ENCODE data around the gene EPHB2.

EPHB2 gene

DNA sequence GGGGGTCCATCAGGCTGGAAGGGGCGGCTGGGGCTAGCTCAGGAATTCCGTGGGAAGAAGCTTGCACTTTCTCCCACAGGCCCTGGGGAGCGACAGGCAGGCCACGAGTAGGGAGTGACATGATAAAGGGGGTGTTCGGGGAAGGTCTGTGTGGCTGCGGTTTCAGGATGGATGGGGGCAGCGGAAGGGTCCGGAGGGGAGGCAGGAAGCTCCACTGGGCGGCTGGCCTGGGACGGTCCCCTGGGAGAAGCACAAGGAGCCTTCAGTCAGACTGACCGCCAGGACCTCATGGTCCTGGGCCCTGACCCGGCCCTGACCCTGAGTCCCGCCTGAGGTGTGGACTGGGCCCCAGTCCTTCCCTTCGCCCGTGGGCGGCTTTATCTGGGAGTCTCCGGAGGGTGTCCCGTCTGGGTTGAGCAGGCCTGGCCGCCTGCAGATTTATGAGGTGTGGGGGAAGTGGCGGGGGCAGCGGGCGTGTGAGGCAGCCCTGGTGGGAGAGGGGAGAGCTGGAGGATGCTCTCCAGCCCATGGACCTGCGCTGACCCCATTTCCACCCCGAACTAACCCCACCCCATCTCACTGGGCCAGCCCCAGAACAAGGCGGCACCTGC, 45.6 kb downstream of the EPHB2 start:
- Mint-ChIP-seq H3K4me3 (no peak overlapping the region), H3K27ac (no peak overlapping the region), H3K9me3 (no peaks in the 10 kb centered on the region), H3K4me1 (no peaks in the 10 kb centered on the region), H3K27me3 (peaks cover 3% of the 10 kb centered on the region), H3K36me3 (no peaks in the 10 kb centered on the region)
- CTCF ChIA-PET: no interaction called here
- no peak for DNase-seq

GRCh38 chr1:22760455-22760854, 49.8 kb downstream of the EPHB2 start:
- no peak overlapping the region for H3K4me3 Mint-ChIP-seq
- no peak for DNase-seq
- H3K27ac Mint-ChIP-seq: no peak overlapping the region
- H3K27me3 Mint-ChIP-seq: no peaks in the 10 kb centered on the region
- H3K36me3 Mint-ChIP-seq: no peaks in the 10 kb centered on the region
- CTCF ChIA-PET: interaction anchor here (0.6 kb wide), 1 partner anchor 46 kb away, joined by 3 read pairs; no protein-coding TSS in a partner anchor
- H3K9me3 Mint-ChIP-seq: no peaks in the 10 kb centered on the region
- no peaks in the 10 kb centered on the region for H3K4me1 Mint-ChIP-seq

DNA sequence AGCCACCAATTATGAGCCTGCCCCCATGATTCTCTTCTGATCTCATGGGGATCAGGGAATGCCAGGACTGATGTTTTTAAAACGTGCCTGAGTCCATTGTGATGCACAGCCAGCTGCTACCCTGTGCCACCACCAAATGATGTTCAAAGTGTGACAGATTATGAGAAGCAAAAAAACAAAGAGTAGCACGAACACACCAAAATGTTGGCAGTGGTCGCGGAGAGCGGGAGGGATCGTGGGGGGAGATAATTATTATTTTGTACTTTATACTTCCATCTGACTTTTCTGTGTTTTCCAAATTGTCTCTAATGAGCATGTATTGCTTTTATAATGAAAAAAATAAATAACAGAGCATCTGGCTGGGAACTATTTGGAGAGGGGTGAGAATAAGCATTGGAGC, 50.5 kb downstream of the EPHB2 start:
- H3K9me3 Mint-ChIP-seq: no peaks in the 10 kb centered on the region
- DNase-seq: no peak
- H3K4me1 Mint-ChIP-seq: no peaks in the 10 kb centered on the region
- no peaks in the 10 kb centered on the region for H3K36me3 Mint-ChIP-seq
- H3K27me3 Mint-ChIP-seq: no peaks in the 10 kb centered on the region
- no peak overlapping the region for H3K4me3 Mint-ChIP-seq
- CTCF ChIA-PET: no interaction called here
- no peak overlapping the region for H3K27ac Mint-ChIP-seq

- Mint-ChIP-seq H3K27ac (no peak overlapping the region), H3K4me3 (no peak overlapping the region), H3K36me3 (no peaks in the 10 kb centered on the region), H3K4me1 (no peaks in the 10 kb centered on the region), H3K27me3 (no peaks in the 10 kb centered on the region), H3K9me3 (no peaks in the 10 kb centered on the region)
- no peak for DNase-seq
- CTCF ChIA-PET: interaction anchor here (1.2 kb wide), 1 partner anchor 12 kb away, joined by 3 read pairs; no protein-coding TSS in a partner anchor
Observed at GRCh38 chr1:22761821-22762220, 51.2 kb downstream of the EPHB2 start.

DNA sequence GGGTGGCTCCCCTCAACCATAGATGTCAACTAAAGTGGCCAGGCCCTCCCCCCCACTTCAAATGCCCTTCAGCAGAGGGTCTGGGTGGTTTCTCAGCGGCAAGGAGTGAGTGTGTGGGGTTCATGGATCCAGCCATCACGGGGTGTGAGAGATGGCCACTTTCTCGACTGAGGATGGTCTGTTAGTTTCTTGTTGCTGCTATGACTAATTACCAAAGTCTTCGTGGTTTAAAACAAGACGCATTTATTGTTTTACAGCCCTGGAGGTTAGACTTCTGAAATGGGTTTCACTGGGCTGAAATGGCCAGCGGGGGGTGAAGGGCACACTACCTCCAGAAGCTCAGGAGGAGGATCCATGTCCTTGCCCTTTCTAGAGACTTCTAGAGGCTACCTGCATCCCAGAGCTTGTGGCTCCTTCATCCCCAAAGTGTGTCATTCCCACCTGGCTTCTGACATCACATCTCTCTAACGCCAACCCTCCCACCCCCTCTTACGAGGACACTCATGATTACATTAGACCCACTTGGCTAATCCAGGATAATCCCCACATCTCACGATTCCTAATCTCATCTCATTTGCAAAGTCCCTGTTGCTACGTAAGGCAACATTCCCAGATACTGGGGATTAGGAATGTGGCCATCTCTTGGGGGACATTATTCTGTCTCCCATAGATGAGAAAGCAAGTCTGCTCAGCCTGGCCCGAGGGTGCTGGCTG, 53.0 kb downstream of the EPHB2 start:
- H3K27ac Mint-ChIP-seq: no peak overlapping the region
- H3K27me3 Mint-ChIP-seq: peaks cover 3% of the 10 kb centered on the region
- H3K4me3 Mint-ChIP-seq: no peak overlapping the region
- H3K9me3 Mint-ChIP-seq: no peaks in the 10 kb centered on the region
- H3K36me3 Mint-ChIP-seq: no peaks in the 10 kb centered on the region
- no peaks in the 10 kb centered on the region for H3K4me1 Mint-ChIP-seq
- CTCF ChIA-PET: no interaction called here
- DNase-seq: no peak

- H3K36me3 Mint-ChIP-seq: no peaks in the 10 kb centered on the region
- no peak overlapping the region for H3K4me3 Mint-ChIP-seq
- CTCF ChIA-PET: no interaction called here
- no peaks in the 10 kb centered on the region for H3K9me3 Mint-ChIP-seq
- no peak for DNase-seq
- no peaks in the 10 kb centered on the region for H3K4me1 Mint-ChIP-seq
- peaks cover 13% of the 10 kb centered on the region for H3K27me3 Mint-ChIP-seq
- H3K27ac Mint-ChIP-seq: no peak overlapping the region
Observed at GRCh38 chr1:22767852-22768251, 57.2 kb downstream of the EPHB2 start.

DNA sequence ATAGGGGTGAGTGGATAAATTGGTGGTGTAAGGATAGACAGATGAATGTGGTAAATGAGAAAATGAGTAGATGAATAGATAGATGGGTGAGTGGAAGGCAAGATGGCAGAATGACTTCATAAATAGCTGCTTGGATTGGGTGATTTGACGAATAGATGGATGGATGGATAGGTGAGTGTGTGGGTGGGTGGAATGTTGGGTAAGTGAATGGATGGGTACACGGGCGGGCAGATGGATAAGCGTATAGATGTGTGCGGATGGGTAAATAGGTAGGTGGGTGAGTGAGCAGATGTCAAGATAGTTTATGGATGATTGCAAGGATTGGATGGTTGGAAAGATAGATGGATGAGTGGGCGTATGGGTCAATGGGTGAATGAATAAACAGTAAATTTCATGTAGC, 59.3 kb downstream of the EPHB2 start:
- no peak for DNase-seq
- CTCF ChIA-PET: no interaction called here
- Mint-ChIP-seq H3K27ac (no peak overlapping the region), H3K36me3 (no peaks in the 10 kb centered on the region), H3K9me3 (no peaks in the 10 kb centered on the region), H3K27me3 (peaks cover 18% of the 10 kb centered on the region), H3K4me3 (no peak overlapping the region), H3K4me1 (no peaks in the 10 kb centered on the region)

GRCh38 chr1:22772014-22772413, 61.4 kb downstream of the EPHB2 start:
- Mint-ChIP-seq H3K27me3 (peaks cover 29% of the 10 kb centered on the region), H3K27ac (no peak overlapping the region), H3K9me3 (no peaks in the 10 kb centered on the region), H3K4me1 (no peaks in the 10 kb centered on the region), H3K4me3 (no peak overlapping the region), H3K36me3 (no peaks in the 10 kb centered on the region)
- DNase-seq: no peak
- CTCF ChIA-PET: no interaction called here

DNA sequence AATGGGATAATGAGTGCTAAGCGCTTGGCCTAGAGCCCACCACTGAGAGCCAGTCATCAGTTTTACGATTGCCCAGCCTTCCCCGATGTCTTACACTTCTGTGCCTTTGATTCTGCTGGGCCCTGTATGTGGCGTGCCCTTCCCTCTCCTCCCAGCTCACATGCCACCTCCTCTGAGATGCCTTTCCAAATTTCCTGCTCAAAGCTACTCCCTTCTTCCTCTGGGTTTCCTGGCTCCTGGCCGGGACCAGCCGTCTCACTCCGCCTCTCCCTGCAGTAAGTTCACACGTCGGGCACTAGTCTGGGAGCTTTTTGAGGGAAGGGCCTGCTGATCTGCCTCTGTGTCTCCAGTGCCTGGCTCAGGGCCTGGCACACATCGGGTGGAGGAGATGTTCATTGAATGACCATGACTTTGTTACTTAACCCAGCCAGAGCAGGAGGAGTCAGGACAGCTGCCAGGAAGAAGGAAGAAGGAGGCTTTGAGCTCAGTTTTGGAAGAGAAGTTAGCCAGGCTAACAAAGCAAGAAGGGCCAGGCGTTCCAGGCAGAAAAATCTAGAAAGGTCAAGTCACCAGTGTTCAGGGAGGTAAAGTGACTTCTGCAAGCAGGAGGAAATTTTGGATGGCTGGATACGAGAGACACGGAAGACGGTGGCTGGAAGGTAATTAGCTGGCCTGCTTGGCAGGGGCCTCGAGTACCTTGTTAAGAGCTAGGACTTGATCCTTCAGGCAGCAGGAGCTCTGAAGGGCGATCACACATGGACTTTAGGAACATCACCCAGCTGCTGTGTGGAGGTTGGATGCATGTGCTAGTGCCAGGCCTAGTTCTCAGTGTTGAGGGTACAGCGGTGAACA, 63.6 kb downstream of the EPHB2 start:
- CTCF ChIA-PET: interaction anchor here (1.0 kb wide), 1 partner anchor 12 kb away, joined by 3 read pairs; no protein-coding TSS in a partner anchor
- Mint-ChIP-seq H3K4me1 (no peaks in the 10 kb centered on the region), H3K27ac (no peak overlapping the region), H3K4me3 (no peak overlapping the region), H3K36me3 (no peaks in the 10 kb centered on the region), H3K9me3 (no peaks in the 10 kb centered on the region), H3K27me3 (peaks cover 40% of the 10 kb centered on the region)
- DNase-seq: no peak

GRCh38 chr1:22774833-22775182, 64.2 kb downstream of the EPHB2 start:
- Mint-ChIP-seq H3K27me3 (peaks cover 46% of the 10 kb centered on the region), H3K9me3 (no peaks in the 10 kb centered on the region), H3K4me3 (no peak overlapping the region), H3K4me1 (no peaks in the 10 kb centered on the region), H3K36me3 (no peaks in the 10 kb centered on the region), H3K27ac (no peak overlapping the region)
- CTCF ChIA-PET: no interaction called here
- DNase-seq: no peak

DNA sequence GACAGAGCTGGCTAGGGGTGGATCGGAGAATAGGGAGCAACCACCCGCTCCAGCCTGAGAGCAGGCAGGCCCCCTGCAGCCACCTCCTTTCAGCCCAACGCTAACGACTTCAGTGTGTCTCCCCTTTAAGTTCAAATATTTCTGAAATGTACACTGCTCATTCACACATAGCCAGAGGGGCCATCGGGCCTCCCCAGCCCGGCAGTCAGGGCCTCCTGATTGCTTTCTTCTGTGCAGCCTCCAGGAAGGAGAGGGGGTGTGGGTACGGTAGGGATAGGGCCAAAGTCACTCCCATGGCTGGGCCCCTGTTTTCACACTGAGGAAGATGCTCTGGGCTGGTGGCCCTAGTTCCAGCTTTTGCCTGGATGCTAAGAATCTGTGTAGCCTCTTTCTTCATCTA, 64.8 kb downstream of the EPHB2 start:
- Mint-ChIP-seq H3K27me3 (peaks cover 49% of the 10 kb centered on the region), H3K4me3 (no peak overlapping the region), H3K36me3 (no peaks in the 10 kb centered on the region), H3K4me1 (no peaks in the 10 kb centered on the region), H3K27ac (no peak overlapping the region), H3K9me3 (no peaks in the 10 kb centered on the region)
- DNase-seq: no peak
- CTCF ChIA-PET: no interaction called here

GRCh38 chr1:22776035-22776613, 65.5 kb downstream of the EPHB2 start:
- CTCF ChIA-PET: no interaction called here
- no peak for DNase-seq
- Mint-ChIP-seq H3K4me3 (no peak overlapping the region), H3K4me1 (no peaks in the 10 kb centered on the region), H3K27me3 (peaks cover 49% of the 10 kb centered on the region), H3K27ac (no peak overlapping the region), H3K36me3 (no peaks in the 10 kb centered on the region), H3K9me3 (no peaks in the 10 kb centered on the region)

DNA sequence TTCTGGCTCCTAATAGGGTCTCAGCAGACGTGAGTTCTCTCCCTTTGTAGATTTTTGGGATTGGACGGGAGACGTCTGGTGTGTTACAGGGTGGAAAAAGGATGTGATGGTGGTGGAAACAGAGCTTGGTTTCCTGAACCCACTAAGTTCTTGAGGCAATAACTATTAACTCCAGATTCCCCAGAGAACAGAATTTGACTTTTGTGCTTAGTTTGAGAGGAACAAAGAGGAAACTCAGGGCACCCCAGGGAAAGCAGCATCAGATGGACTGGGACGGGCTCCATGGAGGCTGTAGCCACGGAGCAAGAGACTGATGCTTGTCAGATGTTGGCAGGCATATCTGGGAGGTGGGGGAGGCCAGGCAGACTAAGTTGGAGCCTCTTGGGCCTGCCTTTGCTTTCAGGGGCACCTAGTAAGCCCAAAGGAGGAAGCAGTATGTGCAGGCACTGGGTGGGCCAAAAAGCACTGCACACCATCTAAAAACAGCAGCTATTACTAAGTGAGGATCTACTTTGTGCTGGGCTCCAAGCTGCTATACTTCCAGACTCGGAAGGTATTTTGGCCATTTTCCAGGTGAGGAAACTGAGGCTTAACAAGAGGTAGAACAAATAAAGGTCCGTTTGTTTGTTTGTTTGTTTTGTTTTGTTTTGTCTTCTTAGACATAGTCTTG, 66.9 kb downstream of the EPHB2 start:
- H3K36me3 Mint-ChIP-seq: no peaks in the 10 kb centered on the region
- no peak for DNase-seq
- no peak overlapping the region for H3K27ac Mint-ChIP-seq
- H3K27me3 Mint-ChIP-seq: peaks cover 44% of the 10 kb centered on the region
- no peaks in the 10 kb centered on the region for H3K9me3 Mint-ChIP-seq
- no peak overlapping the region for H3K4me3 Mint-ChIP-seq
- no peaks in the 10 kb centered on the region for H3K4me1 Mint-ChIP-seq
- CTCF ChIA-PET: no interaction called here

GRCh38 chr1:22778408-22778807, 67.8 kb downstream of the EPHB2 start:
- Mint-ChIP-seq H3K27ac (no peak overlapping the region), H3K4me1 (no peaks in the 10 kb centered on the region), H3K9me3 (no peaks in the 10 kb centered on the region), H3K27me3 (peaks cover 41% of the 10 kb centered on the region), H3K4me3 (no peak overlapping the region), H3K36me3 (no peaks in the 10 kb centered on the region)
- CTCF ChIA-PET: interaction anchor here (0.6 kb wide), 1 partner anchor 344 kb away, joined by 3 read pairs; no protein-coding TSS in a partner anchor
- DNase-seq: no peak
